H1 (cell line): Measurements from ENCODE around the gene ABCA1.
"Not testable (repeated sequence)": the region's sequence is repeated elsewhere in the genome, so short reads cannot be mapped to it uniquely, and the experiment has no call there.

ENCODE experiments used
- CTCF ChIP-seq, 3 experiments: IDR thresholded peaks; 1 replicate in 2 of 3; 2 replicates in 1 of 3; pipeline versions ENCODE4 v1.5.1 to v1.6.1; 2011; ENCODE audit warnings: low read length in 3 of 3, mild to moderate bottlenecking in 3 of 3, inconsistent platforms in 2 of 3, low read depth in 1 of 3, moderate library complexity in 1 of 3; ENCODE audit not compliant: insufficient read depth in 1 of 3; ENCODE audit errors: control extremely low read depth in 1 of 3
- HDAC2 ChIP-seq, 2 experiments: fragments of 300-600 bp in 1 of 2; sonication (generic) in 1 of 2; IDR thresholded peaks; 2 replicates each; pipeline ENCODE4 v1.6.1; 2011 to 2012; ENCODE audit warnings: low read depth in 2 of 2, low read length in 2 of 2, mild to moderate bottlenecking in 2 of 2, moderate library complexity in 2 of 2, borderline replicate concordance in 1 of 2, inconsistent platforms in 1 of 2

GRCh38 chr9:104898376-104898775 lies 29.6 kb downstream of the ABCA1 start:
- not testable (repeated sequence) for TF ChIP-seq CTCF (IDR thresholded peaks at IDR 0.05; ENCODE audit: control extremely low read depth in 1 of 3, insufficient read depth in 1 of 3, low read depth in 1 of 3, low read length in 3 of 3); HDAC2 (IDR thresholded peaks at IDR 0.05; ENCODE audit: borderline replicate concordance in 1 of 2, low read depth in 2 of 2, low read length in 2 of 2)
